Endothelial cell of hepatic sinusoid (primary cell): ENCODE results near the gene SHLD2.
"Not testable (repeated sequence)": the region's sequence is repeated elsewhere in the genome, so short reads cannot be mapped to it uniquely, and the experiment has no call there.

Experiments used
- in situ Hi-C: cut with HindIII; loops from 2 replicates; pipeline ENCODE4 v1.10.0; 2017; ENCODE audit warnings: low sequenced_read_pairs

The SHLD2 gene

DNA sequence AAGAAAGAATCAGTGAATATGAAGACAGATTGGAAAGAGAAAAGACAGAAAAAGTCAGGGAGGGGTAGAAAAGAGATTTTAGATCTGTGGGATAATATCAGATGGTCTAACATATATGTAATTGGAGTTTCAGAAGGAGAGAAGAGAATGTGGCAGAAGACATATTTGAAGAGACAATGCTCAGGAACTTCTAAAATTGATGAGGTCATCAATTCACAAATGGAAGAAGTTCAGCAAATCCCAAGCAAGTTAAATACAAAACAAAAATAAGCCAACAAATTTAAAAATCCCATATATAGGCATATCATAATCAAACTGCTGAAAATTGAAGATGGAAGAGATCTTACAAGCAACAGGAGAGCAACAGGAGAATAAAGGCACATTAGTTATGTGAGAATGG is 42.5 kb downstream of the SHLD2 start:
- in situ Hi-C loops: not testable (repeated sequence)

DNA sequence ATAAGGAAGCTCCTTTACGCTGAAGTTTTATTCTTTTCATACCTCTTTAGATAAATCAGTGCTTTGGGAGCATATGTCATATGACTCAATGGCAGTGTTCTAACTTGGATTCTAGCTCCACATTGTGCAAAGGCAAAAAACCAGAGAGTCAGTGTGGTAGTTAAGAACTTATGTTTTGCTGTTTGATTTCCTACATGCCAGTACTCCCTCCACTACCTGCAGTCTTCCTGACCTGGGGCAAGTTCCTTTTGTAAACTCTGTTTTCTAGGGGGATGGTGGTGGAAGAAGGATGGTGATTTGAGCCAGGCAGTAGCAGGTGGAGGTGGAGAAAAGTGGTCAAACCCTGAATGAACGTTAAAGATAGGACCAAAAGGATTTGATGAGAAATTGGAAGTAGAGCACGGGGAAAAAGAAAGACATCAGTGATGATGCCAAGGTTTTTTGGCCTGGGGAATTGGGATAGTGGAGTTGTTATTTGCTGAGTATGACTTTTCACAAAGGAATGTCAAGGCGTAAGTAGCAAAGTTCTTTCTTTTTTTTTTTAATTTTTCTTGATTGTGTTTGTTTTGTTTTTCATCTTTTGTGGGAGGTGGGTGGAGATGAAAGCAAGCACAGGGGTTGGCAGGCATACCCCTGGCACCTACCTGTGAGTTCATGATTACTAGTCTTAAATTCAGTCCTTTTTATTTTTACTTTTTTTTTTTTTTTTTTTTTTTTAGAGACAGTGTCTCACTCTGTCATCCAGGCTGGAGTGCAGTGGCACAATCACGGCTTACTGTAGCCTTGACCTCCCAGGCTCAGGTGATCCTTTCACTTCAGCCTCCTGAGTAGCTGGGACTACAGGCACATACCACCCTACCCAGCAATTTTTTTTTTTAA is 47.5 kb downstream of the SHLD2 start:
- in situ Hi-C loops: not testable (repeated sequence)

- in situ Hi-C loops: not testable (repeated sequence)
Observed at GRCh38 chr10:87143109-87143418, 48.1 kb downstream of the SHLD2 start.

- in situ Hi-C loops: not testable (repeated sequence)
Observed at GRCh38 chr10:87145598-87145997, 50.6 kb downstream of the SHLD2 start.

DNA sequence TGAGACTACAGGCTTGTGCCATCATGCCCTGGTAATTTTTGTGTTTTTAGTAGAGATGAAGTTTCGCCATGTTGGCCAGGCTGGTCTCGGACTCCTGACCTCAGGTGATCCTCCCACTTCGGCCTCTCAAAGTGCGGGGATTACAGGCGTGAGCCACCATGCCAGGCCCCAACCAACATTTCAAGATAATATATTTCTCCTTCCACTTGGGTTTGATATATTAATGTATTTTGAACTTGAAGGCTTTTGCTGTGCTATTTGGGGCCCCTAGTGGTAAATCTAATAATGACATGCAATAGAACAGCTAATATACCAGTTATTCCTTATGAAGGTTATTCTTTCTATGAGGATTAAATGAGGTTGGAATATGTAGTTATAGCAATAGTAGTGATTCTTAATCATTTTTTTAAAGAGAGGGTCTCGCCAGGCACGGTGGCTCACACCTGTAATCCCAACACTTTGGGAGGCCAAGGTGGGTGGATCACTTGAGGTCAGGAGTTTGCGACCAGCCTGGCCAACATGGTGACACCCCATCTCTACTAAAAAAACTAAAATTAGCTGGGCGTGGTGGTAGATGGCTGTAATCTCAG is 54.1 kb downstream of the SHLD2 start:
- in situ Hi-C loops: not testable (repeated sequence)

DNA sequence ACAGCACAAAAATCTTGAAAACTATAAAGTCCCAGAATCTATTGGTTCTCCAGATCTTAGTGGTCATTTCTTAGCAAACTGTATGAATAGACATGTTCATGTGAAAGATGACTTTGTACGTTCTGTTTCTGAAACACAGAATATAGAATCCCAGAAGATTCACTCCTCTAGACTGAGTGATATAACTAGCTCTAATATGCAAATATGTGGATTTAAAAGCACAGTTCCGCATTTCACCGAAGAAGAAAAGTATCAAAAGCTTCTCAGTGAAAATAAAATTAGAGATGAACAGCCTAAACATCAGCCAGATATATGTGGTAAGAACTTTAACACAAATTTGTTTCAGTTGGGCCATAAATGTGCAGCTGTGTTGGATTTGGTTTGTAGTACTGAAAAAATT is 56.5 kb downstream of the SHLD2 start:
- in situ Hi-C loops: not testable (repeated sequence)

DNA sequence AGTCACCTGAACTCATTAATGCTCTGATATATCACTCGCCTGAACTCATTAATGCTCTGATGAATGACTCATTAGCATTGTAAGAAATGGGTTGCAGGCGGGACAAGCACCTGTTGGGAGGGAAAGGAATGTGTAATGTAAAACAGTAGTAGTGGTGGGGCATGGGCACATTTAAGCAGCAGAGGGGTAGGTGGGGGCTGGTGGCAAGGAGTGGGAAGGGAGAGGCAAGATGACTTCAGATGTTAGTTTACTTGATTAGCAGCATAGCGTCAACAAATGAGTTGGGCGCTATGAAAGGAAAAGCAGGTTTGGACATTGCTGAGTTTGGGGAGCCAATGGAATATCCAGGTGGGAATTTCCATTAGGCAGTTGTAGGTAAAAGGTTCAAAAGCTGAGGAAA is 61.8 kb downstream of the SHLD2 start:
- in situ Hi-C loops: not testable (repeated sequence)

DNA sequence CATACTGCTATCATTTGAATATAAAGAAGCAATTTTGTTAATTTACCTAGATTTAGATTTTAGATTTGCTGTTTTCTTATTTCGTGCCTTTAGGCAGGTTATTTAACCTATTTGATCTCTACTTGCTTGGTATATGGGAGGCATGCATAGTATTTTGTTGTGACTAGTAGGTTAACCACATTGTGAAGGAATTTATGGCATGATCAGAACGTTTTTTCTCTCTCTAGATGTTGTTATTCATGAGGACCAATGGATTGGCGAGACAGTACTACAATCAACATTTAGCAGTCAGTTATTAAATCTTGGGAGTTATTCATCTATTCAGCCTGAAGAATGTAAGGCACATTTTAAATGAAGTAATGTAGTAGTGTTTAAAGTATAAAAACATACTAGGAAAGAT is 62.8 kb downstream of the SHLD2 start:
- in situ Hi-C loops: not testable (repeated sequence)

DNA sequence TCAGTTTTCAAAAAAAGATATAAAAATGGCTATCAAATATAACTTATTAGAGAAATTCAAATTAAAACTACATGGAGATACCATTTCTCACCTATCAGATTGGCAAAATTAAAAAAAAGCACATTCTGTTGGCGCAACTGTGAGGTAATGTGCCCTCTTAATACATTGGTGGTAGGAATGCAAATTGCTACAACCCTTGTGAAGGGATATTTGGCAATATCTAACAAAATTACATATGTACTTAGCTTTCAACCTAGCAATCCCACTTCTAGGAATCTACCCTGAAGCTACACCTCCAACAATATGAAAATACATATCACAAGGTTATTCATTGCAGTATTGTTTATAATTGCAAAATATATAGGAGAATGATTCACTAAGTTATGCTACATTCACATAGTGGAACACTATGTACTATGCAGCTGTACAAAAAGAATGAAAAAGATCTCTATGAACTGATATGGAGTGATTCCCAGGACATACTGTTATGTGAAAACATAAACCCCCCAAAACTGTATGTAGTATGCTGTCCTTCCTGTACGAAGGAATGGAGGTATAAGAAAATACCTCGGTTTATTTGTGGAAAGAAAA is 67.8 kb downstream of the SHLD2 start:
- in situ Hi-C loops: not testable (repeated sequence)

- in situ Hi-C loops: not testable (repeated sequence)
Observed at GRCh38 chr10:87163414-87163813, 68.4 kb downstream of the SHLD2 start.

GRCh38 chr10:87169857-87170256 is 74.9 kb downstream of the SHLD2 start:
- in situ Hi-C loops: not testable (repeated sequence)

DNA sequence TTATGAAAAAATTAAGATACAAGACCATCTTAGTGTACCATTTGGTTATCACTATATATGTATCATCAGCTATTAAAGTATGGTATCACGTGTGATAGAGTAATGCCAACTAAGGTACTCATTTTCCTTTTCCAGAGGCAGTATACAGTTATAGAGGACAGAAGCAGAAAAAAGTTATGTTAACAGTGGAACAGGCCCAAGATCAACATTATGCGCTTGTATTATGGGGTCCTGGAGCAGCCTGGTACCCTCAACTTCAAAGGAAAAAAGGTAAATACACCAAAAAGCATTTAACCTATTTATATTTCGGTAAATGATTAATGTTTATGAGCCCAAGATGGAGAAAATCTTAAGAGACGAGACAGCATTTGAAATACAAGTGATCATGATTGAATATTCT is 75.7 kb downstream of the SHLD2 start:
- in situ Hi-C loops: not testable (repeated sequence)

GRCh38 chr10:87171670-87172069 is 76.7 kb downstream of the SHLD2 start:
- in situ Hi-C loops: not testable (repeated sequence)

GRCh38 chr10:87172178-87172577 is 77.2 kb downstream of the SHLD2 start:
- in situ Hi-C loops: not testable (repeated sequence)

DNA sequence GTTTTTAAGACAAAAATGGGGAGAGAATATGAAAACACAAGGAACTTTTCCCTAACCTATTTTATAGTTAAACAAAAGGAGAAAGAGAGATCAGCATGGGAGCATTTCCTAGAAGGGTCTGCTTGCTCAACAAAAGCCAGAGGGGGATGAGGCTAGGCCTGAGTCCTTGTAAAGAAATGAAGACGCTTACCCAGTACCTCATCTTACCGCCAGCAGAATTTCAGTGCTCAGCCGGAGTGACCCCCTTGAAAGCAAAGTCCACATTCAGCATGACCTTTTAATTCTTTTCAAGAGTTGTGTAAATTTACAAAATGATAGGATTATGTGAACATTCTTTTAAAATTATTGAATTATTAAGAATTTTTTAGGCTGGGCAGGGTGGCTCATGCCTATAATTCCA is 82.6 kb downstream of the SHLD2 start:
- in situ Hi-C loops: not testable (repeated sequence)

- in situ Hi-C loops: not testable (repeated sequence)
Observed at GRCh38 chr10:87184421-87184820, 89.4 kb downstream of the SHLD2 start.

DNA sequence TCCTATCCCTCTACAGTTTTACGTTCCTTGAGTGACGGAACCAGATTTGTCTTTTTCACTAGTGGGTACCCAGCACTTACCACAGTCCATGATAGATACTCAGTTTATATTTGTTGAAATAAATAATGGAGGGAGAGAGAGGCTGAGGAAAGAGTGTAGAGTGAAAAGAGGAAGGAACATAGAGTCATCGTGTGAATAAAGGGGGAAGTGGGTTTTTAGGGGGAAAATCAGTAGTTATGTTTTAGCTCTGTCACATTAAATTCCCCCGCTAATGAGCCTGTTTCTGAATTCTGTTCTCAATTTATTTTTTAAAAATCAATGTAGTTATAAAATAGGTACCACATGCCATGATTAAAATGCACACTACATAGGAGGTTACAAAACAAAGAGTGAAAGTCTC is 91.0 kb downstream of the SHLD2 start:
- in situ Hi-C loops: not testable (repeated sequence)

GRCh38 chr10:87187573-87187972 is 92.6 kb downstream of the SHLD2 start:
- in situ Hi-C loops: not testable (repeated sequence)

DNA sequence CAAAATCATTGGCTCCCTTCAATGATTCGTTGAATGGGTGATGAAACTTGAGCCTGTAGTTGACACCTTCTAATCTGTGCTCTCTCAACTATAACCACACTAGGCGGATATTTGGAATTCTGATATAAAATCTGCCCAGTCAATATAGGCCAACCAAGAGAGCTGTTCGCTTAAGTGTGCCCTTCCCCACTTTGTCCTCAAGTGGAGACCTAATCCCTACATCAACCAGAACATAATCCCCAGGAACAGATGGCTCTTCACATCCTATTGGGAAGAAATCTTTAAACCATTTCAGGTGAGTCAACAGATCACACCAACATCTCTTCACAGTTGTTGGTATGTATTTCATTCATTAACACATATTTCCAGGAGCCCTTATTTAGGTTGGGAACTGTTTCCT is 96.8 kb downstream of the SHLD2 start:
- in situ Hi-C loops: not testable (repeated sequence)

DNA sequence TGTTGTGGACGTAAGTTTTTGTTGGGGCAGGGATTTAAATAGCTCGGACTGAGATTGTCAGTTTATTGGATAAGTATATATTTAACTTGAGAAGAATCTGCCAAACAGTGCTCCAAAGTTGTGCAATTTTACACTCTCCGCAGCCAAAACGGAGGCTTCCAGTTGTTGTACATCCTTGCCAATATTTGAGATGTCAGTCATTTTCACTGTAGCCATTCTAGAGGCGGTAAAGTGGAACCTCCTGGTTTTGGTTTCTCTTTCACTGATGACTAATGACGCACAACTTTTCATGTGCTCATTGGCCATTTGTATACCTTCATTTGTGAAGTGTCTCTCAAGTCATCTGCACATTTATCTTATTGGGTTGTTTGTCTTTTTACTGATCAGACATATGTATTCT is 105.9 kb downstream of the SHLD2 start:
- in situ Hi-C loops: not testable (repeated sequence)

GRCh38 chr10:87204801-87205200 is 109.8 kb downstream of the SHLD2 start:
- in situ Hi-C loops: not testable (repeated sequence)

DNA sequence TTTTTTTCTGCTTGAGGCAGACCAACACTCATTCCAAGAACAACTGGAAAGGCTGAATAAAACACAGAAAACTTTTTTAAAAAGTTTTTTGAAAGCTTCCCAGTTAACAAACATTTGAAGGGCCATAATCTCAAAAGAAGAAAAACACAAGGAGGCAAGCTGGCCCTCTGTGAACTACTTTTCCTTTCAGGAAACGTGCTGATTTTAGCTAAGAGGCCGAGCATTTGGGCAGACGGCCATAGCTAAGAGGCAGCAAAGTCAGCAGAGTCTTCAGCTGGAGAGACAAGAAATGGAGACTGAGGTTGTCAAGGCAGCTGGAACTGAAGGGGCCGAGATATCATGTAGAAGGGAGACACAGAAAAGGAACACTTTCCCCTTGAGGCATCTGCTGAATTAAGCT is 111.9 kb downstream of the SHLD2 start:
- in situ Hi-C loops: not testable (repeated sequence)
